ENCODE measurements around the gene RNPC3. TPM values are rescaled to one million over a fixed set of nuclear protein-coding genes. Genes with fewer than 3 reads are reported as not detected.
"Not testable (repeated sequence)": the region's sequence is repeated elsewhere in the genome, so short reads cannot be mapped to it uniquely, and the experiment has no call there.

The RNPC3 gene
- total RNA-seq, 1 experiment from 2014 or later: 12.2 TPM

GRCh38 chr1:103576065-103576464 lies 50.6 kb downstream of the RNPC3 start:
- Histone ChIP-seq H3K18ac (ENCODE audit: insufficient read length, low read depth, low read length) (no peak overlapping the region), H2BK5ac (ENCODE audit: insufficient read length, low read length) (no peak overlapping the region), H3K4me2 (ENCODE audit: insufficient read depth, insufficient read length, low read length) (no peak overlapping the region), H4K8ac (replicated peaks; ENCODE audit: insufficient read length, low read depth, low read length) (no peak overlapping the region), H3T11ph (ENCODE audit: low read length) (no peak overlapping the region), H2BK12ac (ENCODE audit: insufficient read length, low read depth, low read length) (no peak overlapping the region), H3K23me2 (ENCODE audit: insufficient read length, low read depth, low read length, poor library complexity, severe bottlenecking) (no peaks in the 10 kb centered on the region), H3K79me1 (ENCODE audit: insufficient read depth, low read depth, low read length, poor library complexity, severe bottlenecking) (no peaks in the 10 kb centered on the region), H4K5ac (ENCODE audit: insufficient read length, low read depth, low read length) (no peak overlapping the region), H2BK120ac (ENCODE audit: low read depth, low read length, poor library complexity, severe bottlenecking) (no peak overlapping the region), H3K56ac (ENCODE audit: insufficient read length, low read depth, low read length) (no peak overlapping the region), H3K27ac (ENCODE audit: insufficient read length, low read depth, low read length) (no peak overlapping the region), H2BK20ac (ENCODE audit: low read depth, low read length, poor library complexity, severe bottlenecking) (no peak overlapping the region), H3K4ac (ENCODE audit: low read depth, low read length) (no peak overlapping the region), H2AK5ac (ENCODE audit: insufficient read length, low read length) (no peak overlapping the region), H3K9me3 (ENCODE audit: control insufficient read depth, low read depth, low read length) (no peaks in the 10 kb centered on the region), H3K79me2 (ENCODE audit: insufficient read depth, low read length) (no peaks in the 10 kb centered on the region), H3K23ac (ENCODE audit: insufficient read length, low read depth, low read length) (no peak overlapping the region), H2BK15ac (ENCODE audit: low read depth, low read length) (no peak overlapping the region), H3K27me3 (ENCODE audit: insufficient read depth, low read length) (no peaks in the 10 kb centered on the region), H3K14ac (ENCODE audit: insufficient read depth, low read length) (no peak overlapping the region), H3K9ac (ENCODE audit: extremely low read depth, insufficient read length, low read length) (no peak overlapping the region), H4K91ac (ENCODE audit: insufficient read length, low read depth, low read length) (no peak overlapping the region), H2AFZ (ENCODE audit: low read length) (no peak overlapping the region), H4K20me1 (ENCODE audit: control insufficient read depth, insufficient read depth, insufficient read length) (no peaks in the 10 kb centered on the region), H3K4me1 (ENCODE audit: insufficient read depth, low read length) (no peaks in the 10 kb centered on the region)
- no peak for DNase-seq
- H3K27ac Mint-ChIP-seq: no peak overlapping the region
- H3K4me1 Mint-ChIP-seq: no peaks in the 10 kb centered on the region
- peaks cover 0 to 26% of the 10 kb centered on the region in 2 experiments; a peak in 1 of 5 replicates for H3K9me3 Mint-ChIP-seq
- no peaks in the 10 kb centered on the region for H3K27me3 Mint-ChIP-seq (ENCODE audit: low read depth)
- H3K36me3 Mint-ChIP-seq (ENCODE audit: insufficient read depth in 1 of 3, low read depth in 3 of 3): no peaks in the 10 kb centered on the region; a peak in 1 of 7 replicates
- no peak overlapping the region for H3K4me3 Mint-ChIP-seq
- TF ChIP-seq CTCF (conservative IDR thresholded peaks at IDR 0.05): no peak

DNA sequence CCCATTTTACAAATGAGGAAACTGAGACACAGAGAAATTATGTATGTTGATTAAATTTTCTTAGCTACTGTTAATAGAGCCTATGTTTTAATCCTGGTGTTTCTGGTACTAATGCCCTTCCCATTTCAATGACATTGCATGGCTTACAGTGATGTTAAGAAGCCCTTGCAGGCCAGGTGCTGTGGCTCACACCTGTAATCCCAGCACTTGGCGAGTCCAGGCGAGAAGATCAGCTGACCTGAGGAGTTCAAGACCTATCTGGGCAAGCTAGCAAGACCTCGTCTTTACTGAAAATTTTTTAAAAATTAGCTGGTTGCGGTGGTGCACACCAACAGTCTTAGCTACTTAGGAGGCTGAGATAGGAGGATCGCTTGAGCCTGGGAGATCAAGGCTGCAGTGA lies 51.3 kb downstream of the RNPC3 start:
- not testable (repeated sequence) for H4K20me1 ChIP-seq (ENCODE audit: control insufficient read depth, insufficient read depth, insufficient read length); H3K4me1 ChIP-seq (ENCODE audit: insufficient read depth, low read length); H3K18ac ChIP-seq (ENCODE audit: insufficient read length, low read depth, low read length); H3K27ac ChIP-seq (ENCODE audit: insufficient read length, low read depth, low read length); DNase-seq; H3K9me3 ChIP-seq (ENCODE audit: control insufficient read depth, low read depth, low read length); H3K4me1 Mint-ChIP-seq; H3K56ac ChIP-seq (ENCODE audit: insufficient read length, low read depth, low read length); H4K5ac ChIP-seq (ENCODE audit: insufficient read length, low read depth, low read length); H3K23me2 ChIP-seq (ENCODE audit: insufficient read length, low read depth, low read length, poor library complexity, severe bottlenecking); H3K79me1 ChIP-seq (ENCODE audit: insufficient read depth, low read depth, low read length, poor library complexity, severe bottlenecking); H2AK5ac ChIP-seq (ENCODE audit: insufficient read length, low read length); H3K79me2 ChIP-seq (ENCODE audit: insufficient read depth, low read length); H3T11ph ChIP-seq (ENCODE audit: low read length); H2BK120ac ChIP-seq (ENCODE audit: low read depth, low read length, poor library complexity, severe bottlenecking); H2BK15ac ChIP-seq (ENCODE audit: low read depth, low read length); H4K8ac ChIP-seq (replicated peaks; ENCODE audit: insufficient read length, low read depth, low read length); H2BK20ac ChIP-seq (ENCODE audit: low read depth, low read length, poor library complexity, severe bottlenecking); H3K27me3 Mint-ChIP-seq (ENCODE audit: low read depth); H3K36me3 Mint-ChIP-seq (ENCODE audit: insufficient read depth in 1 of 3, low read depth in 3 of 3); H3K14ac ChIP-seq (ENCODE audit: insufficient read depth, low read length); H2BK5ac ChIP-seq (ENCODE audit: insufficient read length, low read length); H3K27ac Mint-ChIP-seq; H3K4ac ChIP-seq (ENCODE audit: low read depth, low read length); H3K9ac ChIP-seq (ENCODE audit: extremely low read depth, insufficient read length, low read length); H3K23ac ChIP-seq (ENCODE audit: insufficient read length, low read depth, low read length); H3K4me2 ChIP-seq (ENCODE audit: insufficient read depth, insufficient read length, low read length); H2AFZ ChIP-seq (ENCODE audit: low read length); H3K4me3 Mint-ChIP-seq; H3K27me3 ChIP-seq (ENCODE audit: insufficient read depth, low read length); H2BK12ac ChIP-seq (ENCODE audit: insufficient read length, low read depth, low read length); H4K91ac ChIP-seq (ENCODE audit: insufficient read length, low read depth, low read length)
- WGBS (ENCODE audit: extremely low coverage, insufficient read length, low lambda C conversion rate): no CpG with 5 or more reads among the region's 5 CpGs
- peaks cover 0 to 26% of the 10 kb centered on the region in 2 experiments; a peak in 1 of 5 replicates for H3K9me3 Mint-ChIP-seq

All from H9 (cell line).